Hippocampal formation (tissue), 2 donors: ENCODE results near the gene MED10.

Experiments used
- DNase-seq, 2 donors: peaks; one replicate each; lab custom pipeline; 2025; lab: John Stamatoyannopoulos, UW

The MED10 gene

DNA sequence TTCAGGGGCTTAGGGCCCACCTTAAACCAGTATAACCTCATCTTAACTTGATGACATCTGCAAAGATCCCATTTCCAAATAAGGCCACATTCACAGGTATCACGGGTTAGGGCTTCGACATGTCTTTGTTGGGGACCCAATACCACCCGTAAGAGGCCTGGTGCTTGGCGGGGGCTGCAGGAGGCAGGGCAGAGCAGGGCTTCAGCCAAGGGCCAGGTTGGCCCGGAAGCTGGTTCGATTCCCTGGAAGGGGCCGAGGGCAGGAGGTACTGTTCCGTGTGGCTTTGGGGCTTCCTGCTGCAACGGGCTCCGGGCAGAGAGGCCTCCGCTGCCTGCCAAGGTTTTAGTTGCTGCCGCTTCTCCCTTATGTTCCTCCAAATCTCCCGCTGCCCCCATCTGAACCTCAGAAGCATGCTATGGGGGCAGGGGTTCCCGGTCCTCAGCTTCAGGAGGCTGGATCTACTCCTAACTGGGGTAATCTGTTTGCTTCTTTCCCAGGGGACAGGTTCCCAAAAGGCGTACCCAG is 29.8 kb downstream of the MED10 start:
- no peak for DNase-seq

DNA sequence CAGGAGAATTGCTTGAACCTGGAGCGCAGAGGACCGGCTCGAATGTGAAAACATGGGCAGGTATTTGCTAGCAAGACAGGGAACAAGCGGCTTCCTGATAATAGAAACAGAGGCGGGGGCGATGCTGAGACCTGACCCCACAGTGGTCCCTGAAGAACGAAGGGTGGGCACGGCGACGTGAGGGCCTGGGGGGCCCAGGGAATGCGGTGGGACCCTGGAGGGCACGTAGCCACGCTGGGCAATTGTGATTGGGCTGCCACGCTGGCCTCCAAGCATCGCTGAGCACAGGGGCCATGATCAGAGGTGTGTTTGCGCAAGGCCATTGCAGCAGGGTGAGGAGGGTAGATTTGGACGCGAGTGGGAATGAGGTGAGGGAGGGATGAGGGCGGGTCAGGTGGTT is 30.7 kb downstream of the MED10 start:
- DNase-seq: no peak

DNA sequence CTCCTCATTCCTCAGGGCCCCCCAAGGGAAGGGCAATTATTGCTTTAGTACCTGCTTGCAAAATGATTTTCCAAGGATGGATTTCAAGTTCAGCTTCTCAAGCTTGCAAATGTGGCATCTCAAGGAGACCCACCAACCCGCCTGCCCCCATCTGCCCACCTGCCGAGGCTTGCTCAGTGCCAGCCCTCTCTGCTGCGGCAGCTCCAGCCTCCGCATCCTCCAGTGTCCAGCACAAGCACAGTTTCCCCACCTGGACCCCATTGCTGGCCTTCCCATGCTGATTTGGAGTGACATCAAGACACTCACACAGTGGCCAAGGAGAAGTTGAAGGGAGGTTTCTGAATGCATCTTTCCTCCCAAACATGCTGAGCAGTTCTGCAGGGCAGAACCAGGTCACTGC is 31.2 kb downstream of the MED10 start:
- no peak for DNase-seq

DNA sequence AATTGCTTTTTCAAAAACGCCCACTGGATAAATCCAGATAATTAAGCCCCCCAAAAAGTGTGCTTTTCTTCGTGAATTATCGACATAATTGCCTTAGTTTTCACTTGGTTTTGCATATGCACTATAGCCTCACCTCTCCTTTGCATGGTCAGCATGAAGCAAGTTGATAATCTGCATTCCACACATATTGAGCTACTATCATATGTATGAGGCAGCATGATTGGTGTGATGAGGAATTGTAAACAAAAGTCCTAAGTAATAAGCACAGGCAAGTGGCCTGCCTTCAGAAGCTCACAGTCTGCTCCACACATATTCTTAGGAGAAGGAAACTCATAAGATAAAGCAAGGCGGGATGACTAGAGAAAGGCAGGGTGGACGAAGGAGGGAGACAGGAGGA is 33.8 kb downstream of the MED10 start:
- DNase-seq: no peak

DNA sequence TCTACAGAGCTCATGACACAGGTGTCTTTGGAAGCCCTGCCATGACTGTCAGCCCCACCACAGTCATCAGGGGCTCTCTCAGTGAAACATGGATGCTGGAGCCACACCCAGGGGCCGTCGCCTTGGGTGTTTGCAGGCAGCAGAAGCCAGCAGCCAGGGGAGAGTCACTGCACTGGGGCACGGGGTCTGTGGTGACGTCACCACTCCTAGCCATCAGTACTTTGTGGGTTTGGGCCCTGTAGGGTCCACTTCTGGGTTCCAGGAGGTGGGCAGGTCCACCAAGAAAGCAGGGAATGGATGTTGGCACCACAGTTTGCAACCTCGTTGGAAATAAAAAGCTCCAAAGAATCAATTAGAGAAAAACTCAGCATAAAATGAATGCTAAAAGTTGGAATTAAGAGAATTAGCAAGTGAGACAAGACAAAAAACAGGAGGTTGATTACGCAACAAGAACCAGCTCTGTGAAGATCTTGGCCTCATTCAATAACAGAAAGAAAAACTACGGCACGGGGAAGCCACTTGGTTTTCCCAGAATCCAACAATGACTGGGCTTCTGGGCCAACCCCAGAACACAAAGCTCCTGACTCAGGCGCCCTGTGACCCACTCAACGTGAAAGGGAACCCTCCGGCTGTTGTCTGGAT is 34.3 kb downstream of the MED10 start:
- no peak for DNase-seq

DNA sequence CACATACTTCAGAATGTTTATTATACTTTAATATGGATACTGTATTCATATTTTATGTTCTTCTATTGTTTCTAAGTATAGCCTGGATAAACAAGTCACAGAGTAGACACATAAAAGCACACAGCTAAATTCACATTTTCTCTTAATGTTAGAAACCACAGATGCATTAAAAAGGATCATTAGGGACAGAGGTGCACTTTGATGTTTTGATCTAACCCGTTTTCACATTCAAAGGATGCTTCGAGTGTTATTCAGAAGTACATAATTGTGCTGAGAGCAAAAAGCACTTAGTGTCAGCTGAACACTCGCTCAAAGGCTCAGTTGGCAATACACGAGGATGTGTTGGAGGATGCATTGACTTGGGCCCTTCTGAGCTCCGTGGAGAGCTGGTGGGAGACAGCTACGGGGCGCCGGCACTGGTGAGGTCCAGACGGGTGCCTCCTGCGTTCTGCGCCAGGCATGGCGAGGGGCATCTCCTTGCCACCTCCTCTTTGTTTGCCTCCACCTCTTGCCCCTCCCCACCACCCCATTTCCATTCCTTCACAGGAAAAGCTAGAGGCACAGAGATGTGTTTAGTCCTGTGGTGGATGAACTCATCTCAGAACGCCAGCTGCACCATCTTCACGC is 35.5 kb downstream of the MED10 start:
- no peak for DNase-seq

DNA sequence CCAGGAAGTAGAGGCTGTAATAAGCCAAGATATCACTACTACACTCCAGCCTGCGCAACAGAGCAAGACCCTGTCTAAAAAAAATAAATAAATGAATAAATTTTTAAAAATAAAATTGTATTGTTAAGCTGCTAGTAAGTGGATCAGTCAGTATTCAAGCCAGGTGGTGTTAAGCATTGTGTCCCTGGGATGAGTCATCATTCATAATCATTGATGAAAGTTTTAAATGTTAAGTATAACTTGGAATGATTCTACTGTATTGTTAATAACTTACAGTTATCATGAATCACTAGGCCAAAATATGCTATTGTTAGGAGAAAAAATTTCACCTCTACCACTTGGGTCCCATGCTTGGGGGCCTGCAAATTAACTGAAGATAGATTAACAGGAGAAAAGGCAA is 38.2 kb downstream of the MED10 start:
- no peak for DNase-seq

DNA sequence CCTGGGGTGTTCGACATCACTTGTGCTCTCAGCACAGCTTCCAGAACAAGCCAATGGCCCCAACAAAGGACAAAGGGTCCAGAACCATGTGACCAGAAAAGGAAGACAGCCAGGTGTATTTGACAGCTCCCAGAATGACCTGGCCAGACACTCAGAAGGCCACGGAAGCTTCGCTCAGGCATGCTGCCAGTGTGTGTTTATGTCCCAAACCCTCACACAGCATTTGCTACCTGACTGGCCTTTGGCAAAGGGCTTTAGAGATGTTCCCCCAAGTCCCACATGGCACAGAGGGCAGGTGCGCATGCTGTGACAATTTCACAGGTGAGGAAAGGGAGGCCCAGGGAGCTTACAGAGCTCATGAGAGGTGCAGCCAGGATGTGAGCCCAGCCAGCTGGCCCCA is 39.5 kb downstream of the MED10 start:
- no peak for DNase-seq

DNA sequence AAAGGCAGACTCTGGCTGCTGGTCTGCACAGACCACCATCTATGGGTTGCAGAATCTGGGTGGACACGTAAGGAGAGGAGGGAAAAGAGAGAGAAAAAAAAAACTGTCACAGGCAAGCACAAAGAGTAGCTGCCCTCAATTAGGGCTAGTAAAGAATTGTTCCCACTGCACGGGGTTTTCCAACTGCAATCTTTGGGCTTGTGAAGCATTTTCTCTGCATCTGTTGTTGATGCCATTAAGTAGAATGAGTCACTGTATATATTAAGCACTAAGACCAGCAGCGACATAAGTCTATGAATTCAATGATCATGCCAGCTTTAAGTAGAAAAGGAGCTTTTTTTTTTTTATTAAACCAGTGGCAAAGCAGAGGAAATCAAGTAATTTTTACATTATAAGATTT is 40.2 kb downstream of the MED10 start:
- no peak for DNase-seq

DNA sequence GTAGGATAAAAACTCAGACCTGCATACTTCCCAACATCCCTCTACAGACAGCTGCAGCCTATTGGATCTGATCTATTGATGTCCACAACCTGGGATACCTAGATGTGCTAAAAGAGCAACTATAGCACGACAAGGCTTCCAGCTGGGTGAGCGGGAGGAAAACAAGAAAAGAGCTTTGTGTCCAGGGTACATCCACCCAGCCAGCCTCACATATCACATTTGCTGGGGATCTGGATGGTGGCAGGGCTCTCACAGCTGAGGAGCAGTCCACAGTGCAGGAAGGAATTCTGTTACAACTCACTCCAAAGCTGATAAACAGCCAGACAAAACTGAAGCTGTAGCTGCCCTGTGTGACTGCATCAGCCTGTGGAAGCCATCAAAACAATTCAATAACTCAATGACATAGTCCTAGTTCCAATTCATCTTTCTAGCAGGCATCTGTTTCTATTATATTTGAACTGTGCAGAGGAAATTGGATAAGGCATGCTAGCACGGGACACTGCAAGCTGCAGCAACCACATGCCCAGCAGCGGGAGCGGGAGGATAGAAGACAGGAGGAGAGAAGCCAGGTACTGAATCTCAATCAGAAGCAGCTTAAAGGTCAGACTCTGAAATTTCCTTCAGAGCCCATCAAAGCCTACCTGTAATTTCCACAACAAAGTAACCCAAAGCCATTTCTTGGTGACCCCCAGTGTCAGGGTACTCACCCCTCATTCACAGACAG is 45.0 kb downstream of the MED10 start:
- peak in 1 of 2 donors; percentile 9 for DNase-seq

DNA sequence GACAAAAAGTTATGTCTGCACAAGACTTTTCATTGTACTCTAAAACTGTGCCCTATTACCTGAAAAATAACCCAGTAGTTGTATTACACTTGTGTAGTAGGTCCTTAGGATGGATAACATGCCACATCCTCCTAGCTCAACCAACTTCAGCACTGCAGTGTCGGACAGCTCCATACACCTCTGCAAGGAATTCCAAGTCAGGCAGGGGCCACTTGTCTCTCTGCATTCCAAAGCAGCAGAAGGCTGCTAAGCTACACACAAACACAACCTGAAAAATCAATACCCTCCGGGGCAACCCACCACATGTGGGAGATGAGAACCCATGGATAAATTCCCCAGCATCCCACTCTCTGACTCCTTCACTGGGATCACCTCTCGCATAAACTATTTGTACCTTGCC is 50.2 kb downstream of the MED10 start:
- DNase-seq: no peak

DNA sequence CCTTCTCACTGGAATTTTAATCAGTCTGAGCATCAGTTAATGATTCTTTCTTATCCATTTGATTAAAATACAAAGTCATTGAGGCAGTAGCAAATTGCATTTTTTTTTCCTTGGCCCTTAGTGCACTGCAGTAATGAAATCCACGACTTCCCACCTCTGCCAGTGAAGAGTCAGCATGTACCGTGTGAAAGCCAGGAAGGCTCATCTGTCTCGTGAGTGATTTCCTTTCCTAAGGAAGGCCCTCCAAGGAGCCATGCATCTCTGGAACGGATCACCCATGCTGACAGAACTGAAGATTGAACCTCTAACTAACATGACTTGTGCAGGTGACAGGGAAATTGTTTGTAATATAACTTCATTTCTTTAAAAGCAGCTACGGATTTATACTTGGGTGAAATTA is 51.6 kb downstream of the MED10 start:
- DNase-seq: no peak

DNA sequence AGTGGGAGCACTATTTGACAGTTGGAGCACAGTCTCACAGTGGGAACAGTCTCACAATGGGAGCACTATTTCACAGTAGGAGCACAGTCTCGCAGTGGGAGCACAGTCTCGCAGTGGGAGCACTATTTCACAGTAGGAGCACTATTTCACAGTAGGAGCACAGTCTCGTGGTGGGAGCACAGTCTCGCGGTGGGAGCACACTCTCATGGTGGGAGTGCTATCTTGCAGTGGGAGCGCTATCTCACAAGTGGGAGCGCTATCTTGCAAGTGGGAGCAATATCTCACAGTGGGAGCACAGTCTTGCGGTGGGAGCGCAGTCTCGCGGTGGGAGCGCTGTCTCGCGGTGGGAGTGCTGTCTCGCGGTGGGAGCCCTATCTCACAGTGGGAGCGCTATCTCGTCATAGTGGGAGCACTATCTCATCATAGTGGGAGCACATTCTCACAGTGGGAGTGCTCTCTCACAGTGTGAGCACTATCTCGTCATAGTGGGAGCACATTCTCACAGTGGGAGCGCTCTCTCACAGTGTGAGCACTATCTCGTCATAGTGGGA is 56.1 kb downstream of the MED10 start:
- DNase-seq: no peak
